RCC 7860 (cell line): ENCODE measurements around the gene BAZ2B.

Experiments
- DNase-seq: peaks from one replicate; pipeline ENCODE4 v3.0.0-alpha.2; 2015; ENCODE audit warnings: low spot score
- FAIRE-seq: peaks from 2 replicates; lab custom pipeline; 2012; peaks lifted over from hg19 to GRCh38; lab: Jason Lieb, UNC

The BAZ2B gene

DNA sequence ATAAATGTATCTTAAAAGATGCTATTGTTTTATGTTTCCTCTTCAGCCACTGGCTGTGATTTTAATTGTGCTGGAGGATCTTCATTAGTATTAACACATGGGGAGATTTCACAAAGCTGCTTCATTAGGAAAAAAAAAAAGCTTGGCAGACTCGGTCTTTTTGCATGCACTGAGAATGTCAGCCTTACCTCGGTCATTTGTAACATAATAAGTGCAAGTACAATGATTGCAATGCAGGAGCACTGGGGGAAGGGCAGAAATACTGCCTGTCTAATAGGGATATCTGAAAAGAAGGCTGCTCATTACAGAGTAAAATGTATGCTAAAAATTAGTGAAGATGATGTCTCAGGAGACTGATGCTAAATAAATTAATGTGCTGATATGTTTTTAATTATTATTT is 1.3 kb upstream of the BAZ2B start:
- no peak for FAIRE-seq

DNA sequence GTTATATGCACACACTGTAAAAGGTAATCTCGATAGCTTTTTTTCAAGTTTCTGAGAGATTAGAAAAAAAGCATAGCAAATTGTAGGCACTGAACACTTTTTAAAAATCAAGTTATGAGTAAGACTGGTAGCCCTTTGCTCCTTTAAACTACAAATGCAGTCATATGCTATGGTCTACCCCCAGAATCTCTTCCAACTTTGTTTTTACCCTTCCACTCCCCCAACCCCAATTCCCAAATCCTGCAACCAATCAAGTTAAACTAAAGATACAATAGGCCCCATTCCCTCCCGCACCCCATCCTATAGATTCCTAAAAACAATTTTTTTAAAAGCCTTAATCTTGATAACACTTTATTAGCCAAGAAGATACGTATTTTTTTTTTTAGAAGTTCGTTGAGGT is 752 bp upstream of the BAZ2B start:
- FAIRE-seq = no peak
- DNase-seq = no peak

More for the DNA sequence above, 1.3 kb upstream of the BAZ2B start:
- no peak for DNase-seq

DNA sequence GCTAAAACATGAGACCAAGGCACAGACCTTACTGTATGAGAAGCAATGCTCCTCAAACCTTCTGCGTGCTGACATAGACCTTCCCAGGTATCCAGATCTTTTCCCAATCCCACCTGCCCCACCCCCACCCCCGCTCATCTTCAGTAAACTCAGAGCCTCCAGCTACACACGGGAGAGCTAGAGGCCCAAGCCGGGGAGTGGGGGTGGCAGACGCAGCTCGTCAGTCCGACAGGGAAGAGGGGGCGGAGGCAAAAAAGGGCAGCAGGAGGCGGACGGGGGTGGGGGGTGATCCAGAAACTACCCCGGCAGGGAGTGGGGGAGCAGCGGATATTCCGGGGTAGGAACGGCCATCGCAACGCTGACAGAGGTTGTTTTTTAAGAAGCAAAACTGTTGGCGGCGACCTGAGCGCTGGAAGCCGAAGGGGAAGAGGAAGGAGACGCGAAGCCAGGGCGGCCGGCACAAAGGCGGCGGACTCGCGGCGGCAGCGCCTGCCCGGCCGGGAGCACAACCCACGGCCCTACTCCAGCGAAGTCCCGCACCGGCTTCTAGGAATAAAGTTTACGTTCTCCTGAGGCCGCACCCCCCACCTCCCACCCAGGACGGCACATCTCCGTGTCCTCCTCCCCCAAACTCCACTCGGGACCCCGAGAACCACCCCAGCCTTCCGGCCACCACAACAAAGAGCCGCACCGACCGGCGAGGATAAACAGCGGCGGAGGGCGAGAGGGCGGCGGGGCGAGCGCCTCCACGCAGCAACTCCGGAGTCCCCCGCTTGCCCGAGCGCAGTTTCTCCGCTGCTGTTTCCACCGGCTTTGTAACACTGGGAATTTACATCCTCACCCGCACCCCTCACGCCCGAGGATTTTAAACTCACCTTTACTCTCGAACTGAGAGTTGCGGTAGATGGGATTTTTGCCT is 722 bp downstream of the BAZ2B start:
- DNase-seq (peak; percentile 83), FAIRE-seq (peak; percentile 42)

DNA sequence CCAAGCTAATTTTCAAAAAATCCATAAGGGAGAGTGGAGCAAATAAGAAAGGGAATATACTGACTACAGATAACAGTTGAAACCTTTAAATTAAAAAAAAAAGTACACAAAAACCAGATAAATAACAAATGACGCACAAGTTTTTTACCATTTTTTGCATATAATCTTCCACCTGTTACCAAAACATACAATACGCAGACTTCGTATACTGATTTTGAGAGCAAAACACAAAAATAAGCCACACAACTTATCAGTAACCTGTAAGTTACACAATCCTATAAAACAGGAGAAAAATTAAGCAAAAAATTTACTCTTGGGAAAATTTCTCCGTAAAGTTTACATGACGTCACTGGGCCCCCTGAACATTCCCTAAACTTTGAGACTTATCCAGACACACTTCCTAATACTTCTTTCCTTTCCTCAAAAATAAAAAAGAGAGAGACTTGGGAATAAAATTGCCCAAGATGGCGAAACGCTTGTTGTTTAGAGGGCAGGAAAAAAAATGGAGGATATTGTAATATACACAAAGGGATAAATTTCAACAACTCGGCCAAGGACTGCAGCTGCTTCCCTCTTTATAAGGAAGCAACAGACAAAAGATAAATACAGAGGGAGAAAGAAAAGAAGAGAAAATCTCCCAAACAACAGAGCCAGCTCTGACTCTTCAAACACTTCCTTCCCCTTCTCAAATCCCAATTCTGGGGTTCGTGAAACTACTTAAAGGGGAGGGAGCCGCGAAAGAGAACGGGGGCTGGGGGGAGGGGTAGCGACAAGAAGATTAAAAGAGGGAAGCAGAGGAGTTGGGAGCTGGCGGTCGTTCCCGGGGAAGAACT is 1.6 kb downstream of the BAZ2B start:
- no peak for DNase-seq
- FAIRE-seq = peak; percentile 64

DNA sequence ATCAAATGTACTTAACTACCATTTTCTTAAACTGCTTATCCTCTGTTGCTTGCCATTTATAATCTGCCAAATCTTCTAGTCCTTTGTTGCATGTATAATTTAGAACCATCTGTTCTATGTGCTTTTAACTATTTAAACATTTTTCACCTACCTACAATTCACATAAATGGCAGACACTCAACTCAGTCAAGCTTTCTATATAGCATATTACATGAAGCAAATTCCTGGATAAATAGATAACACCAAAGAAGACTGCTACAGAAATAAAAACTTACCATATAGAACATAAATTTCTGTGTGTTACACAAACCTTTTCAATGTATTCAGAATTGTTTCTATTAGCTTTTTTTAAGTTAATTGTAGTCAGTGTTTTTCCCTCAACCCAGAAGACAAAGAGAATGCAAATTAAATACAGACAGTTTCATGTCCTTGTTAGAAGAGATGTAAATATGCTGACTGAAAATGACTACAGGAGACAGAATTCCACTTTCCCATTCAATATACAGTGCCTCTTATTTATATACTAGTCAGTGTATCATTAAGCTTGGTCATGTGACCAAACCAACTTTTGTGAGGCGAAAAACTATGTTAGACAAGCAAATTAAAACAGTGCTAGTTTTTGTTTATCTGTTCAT is 2.6 kb downstream of the BAZ2B start:
- FAIRE-seq (no peak), DNase-seq (no peak)

DNA sequence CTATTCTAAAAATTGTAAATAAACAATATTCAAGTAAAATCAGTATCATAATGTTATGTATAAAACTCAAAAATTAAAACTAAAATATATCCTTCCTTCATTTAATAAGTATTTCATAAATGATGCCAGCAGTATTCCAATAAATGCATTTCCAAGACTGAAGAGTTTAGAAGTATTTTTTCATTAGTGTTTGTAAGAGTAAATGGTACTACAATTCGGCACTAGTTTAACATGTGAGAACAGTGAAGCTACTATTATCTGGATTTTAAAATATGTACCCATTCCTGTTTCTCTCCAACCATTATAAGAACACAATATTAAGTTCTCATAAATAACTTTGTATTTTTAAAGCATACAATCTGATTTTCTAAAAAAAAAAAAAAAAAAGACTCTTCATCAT is 3.3 kb downstream of the BAZ2B start:
- FAIRE-seq (no peak), DNase-seq (no peak)

DNA sequence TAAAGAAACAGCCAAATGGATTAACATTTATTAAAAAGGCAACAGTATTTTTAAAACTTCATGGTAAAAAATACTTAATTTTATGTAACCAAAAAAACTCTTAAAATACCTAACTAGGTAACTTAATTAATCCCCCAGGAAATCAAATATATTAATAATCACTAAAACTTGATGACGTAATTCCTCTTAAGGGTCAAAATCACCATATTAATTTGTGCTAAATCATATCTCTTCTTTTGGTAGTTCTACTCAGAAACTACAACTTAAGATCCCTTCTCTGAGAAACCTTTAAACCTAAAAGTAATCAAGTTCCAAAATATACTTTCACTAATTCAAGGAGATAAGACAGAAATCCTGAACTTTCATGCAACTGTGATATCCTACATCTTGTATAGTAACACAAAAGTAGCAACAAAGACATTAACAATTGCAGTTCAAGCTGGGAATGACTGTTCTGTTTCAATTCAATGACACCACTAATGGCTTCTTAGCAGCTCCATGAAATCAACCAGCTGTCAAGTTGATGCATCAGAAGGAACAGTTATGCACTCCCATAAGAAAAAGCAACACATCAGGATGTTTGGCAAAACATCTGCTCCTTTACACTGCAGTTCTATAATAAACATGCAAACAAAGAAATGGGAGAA is 4.0 kb downstream of the BAZ2B start:
- FAIRE-seq = no peak
- peak; percentile 18 for DNase-seq

DNA sequence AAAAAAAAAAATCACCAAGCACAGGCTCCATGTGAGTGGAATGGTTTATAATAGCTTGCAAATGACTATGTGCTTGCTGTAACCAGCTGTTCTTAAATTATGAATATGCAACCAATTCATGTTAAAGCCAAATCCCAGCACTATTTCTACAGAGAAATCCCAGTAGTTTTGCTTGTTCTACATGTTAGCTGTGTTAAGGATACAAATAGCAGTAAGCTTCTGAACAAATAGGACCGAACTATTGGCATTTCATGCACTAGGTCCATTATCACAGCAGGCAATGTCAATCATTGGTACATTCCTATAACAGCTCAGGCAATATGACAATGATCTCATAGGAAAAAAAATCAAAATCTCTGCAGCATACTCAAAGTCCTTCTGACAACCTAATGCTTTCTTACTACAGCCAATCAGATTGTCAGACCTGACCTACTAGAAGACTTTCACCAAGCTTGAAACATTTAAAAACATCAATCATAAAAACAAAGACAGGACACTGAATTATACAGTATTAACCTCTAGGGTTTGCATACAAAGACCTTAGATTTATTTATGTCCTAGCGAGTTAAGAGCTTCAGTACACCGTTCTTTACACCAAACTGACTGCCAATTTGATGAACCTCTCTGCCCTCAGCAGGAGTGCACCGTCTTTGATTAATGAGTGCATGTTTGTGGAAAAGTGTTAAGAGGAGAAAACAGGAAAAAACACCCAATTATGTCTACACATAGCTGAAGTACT is 6.4 kb downstream of the BAZ2B start:
- no peak for FAIRE-seq

DNA sequence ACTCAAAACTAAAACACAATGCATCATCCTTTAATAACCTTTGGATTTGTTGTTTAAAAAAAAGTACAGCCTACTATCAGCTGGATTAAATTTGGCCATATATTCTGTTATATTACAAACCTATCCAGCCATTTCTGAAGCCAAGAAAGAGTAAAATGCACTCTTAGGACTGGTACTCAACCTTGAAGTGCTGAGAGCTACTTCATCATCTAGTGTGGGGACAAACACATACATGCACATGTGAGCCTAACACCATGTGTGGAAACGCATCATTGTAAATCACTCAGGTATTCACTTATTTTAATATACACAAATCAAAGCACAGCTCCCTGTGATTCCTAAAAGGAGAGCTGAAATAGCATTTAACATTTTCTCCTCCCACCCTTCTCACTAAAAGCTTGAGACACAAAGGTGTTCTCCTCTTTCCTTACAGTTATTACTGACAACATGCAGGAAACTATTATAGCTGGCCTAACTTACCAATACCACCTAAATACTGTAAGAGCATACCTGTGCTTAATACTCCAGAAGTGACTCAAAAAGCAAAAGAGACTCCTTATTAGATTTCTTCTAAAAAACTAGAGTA is 7.5 kb downstream of the BAZ2B start:
- no peak for DNase-seq
- no peak for FAIRE-seq

More for the DNA sequence above, 6.4 kb downstream of the BAZ2B start:
- DNase-seq = no peak

DNA sequence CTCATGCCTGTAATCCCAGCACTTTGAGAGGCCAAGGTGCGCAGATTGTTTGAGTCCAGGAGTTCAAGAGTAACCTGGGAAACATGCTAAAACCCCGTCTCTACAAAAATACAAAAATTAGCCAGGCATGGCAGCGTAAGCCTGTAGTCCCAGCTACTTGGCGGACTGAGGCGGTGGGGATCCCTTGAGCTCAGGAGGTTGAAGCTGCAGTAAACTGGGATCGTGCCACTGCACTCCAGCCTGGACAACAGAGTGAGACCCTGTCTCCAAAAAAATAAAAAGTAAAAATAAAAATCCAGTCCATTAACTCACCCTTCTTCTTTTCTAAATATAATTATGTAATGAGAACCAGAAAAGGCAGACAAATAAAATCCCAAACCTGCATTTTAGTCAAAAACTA is 8.2 kb downstream of the BAZ2B start:
- FAIRE-seq = no peak
- no peak for DNase-seq

DNA sequence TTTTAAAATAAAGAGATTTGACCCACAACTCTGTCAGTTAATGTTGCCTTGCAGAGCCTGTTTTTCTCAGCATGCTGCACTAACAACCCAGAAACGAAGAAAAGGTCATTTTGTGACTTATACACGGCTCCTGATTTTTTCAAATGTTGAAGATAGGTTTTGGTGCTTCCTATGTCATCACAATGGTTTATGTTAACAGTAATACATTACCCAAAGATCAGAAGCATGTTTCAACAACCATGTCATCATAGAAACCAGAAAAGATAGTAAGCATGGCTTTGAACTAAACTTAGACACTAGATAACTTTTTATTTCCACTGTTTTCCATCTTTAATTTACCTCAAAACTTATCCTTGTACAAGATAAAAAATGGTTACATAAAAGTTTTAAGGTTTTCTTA is 10.1 kb downstream of the BAZ2B start:
- DNase-seq = no peak
- FAIRE-seq = no peak

DNA sequence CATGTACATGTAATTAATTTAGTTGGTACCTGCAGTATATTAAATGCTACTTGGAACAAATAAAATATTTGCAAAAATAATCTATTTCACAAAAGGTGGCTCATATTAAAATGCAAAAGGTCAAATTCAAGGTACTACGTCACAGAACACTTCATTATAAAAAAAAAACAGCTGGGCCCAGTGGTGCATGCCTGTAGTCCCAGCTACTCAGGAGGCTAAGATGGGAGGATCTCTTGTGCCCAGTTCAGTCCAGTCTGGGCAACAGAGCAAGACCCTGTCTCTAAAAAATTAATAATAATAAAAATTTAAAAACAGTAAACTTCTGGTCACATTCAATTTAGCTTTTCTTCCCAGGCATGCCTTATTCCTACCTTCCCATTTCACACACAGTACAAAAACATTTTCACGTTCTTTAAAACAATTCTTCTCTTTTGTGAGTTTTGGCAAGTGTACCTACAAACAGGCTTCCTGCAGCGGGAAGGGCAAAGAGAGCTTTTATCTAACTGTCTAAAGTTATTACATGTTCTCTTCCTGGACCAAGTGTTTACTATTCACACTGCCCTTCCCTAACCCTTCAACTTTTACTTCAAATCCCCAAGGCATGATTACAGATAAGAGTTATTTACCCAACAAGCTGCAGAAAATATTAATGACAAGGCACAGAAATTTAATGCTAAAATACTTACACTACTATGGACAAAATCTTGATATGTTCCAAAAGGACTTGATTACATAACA is 10.7 kb downstream of the BAZ2B start:
- FAIRE-seq = no peak
- no peak for DNase-seq

DNA sequence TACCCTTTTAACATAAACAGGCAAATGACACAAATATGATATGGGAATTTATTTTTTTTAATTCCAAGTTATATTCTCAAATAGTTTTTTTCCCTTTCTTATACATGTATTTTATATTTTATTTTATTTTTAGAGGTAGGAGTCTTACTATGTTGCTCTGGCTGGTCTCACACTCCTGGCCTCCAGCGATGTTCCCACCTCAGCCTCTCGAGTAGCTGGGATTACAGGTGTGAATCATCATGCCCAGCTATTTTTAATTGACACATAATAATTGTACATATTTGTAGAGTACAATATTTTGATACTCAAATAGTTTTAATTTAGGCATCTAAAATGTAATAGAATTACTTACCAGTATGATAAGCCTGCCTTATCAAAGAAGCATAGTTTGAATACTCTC is 12.2 kb downstream of the BAZ2B start:
- DNase-seq (no peak), FAIRE-seq (no peak)

DNA sequence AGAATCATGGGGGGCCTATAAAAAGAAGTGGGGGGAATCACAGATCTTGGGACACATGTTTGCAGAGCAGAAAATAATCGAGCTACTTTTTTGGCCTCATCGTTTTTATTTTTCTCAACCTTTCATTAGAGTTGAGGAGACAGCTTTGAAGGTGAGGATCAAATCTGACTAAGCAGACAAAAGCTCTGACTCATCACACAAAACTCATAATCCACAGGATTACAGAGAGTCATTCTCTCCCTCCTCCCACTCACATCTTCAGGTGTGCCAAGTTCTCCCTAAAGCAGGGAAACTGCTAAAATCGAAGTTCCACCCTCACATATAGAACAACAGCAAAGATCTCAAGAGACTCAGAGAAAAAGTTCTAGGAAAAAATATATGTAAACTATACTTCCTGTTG is 15.6 kb downstream of the BAZ2B start:
- DNase-seq (peak; percentile 52), FAIRE-seq (peak; percentile 73)

DNA sequence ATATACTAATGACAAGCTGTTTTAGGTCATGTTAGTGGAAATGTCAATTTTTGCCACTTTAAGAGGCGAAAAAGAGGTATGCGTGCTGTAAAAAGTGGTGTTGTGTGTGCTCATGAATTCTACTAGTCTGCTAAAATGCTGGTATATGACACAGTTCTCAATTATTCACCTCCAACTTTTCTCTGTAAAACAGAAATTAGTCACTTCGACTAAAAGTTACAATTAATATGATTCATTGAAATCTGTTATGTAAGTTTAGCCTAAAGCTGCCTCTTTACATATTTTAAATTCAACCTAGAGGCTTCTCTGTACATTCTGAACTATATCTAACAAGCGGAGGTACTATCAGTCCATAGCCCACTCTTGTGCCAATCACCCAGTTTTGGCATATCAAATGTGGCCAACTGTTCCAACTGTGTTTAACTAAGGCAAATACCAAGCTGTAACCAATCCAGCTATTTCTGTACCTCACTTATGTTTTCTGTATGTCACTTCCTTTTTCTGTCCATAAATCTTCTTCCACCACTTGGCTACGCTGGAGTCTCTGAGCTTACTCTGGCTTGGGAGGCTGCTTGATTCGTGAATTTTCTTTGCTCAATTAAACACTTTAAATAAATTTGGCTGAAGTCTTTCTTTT is 20.8 kb downstream of the BAZ2B start:
- no peak for DNase-seq

DNA sequence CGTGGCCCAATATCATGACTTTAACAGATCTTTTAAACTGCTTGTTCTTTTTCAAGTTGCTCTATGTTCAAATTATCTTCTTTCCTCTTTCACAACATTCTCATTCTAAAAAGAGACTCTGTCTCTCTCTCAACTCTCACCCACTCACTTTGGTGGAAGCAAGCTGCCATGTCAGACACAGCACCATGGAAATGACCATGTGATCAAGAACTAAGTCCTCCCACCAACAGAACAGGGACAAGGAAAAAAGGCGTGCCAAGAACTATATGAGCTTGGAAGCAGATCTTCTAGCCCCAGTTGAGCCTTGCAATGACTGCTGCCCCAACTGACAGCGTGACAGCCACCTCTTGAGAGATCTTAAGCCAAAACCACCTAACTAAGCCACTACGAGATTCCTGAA is 23.9 kb downstream of the BAZ2B start:
- DNase-seq = no peak
- FAIRE-seq = no peak

More for the DNA sequence above, 20.8 kb downstream of the BAZ2B start:
- no peak for FAIRE-seq

DNA sequence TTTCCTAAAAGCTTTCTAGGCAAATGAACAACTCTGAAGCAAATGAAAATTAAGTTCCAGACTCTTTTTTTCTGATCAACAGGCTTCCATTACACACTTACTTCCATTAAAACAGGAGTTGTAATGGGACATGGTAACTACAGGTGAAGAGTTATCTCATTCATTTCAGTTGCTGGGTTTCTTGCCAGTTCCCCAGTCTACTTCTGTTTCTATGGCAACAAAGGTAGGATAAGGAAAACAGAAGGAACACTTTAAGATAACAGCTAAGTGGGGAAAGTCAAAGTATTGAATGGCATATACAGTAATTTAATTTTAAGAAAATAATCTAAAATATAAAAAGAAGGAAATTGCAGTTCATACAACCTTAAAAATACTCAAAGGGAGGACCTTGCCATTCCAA is 25.1 kb downstream of the BAZ2B start:
- no peak for FAIRE-seq

DNA sequence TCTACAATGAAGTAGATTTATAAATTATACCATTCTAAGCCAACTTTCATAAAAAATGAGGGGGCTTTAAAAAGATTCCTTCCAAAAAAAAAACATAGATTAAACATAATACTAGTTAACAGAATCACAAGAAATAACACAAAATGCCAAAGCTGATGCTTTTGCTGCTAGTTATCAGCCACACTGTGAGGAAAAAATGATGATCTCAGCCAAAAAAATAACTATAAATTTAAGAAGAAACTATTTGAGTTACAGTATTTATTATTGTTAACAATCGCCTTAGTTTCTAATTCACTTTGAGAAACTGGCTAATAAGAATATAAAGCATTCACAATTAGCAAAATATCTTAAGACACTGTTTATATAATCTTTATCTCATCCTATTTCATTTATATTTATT is 27.1 kb downstream of the BAZ2B start:
- no peak for DNase-seq
- FAIRE-seq = no peak

More for the DNA sequence above, 25.1 kb downstream of the BAZ2B start:
- DNase-seq = no peak

DNA sequence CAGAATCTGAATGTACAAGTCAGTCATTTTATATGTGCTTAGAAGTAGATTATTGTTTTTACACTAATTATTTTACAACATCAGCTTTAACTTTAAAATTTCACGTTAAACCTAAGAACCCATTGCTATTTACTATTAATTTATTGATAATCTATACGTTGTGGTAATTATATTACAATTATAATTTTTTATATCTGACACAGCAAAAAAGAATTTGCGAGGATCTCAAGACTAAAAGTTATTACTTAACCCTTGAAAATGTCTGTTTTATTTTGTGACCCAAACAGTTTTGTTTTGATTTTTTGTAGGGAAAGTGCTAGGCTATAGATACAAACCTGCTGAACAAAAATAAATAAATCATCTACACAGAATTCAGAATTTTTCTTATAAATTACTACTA is 30.3 kb downstream of the BAZ2B start:
- FAIRE-seq (peak; percentile 27), DNase-seq (no peak)
